ENCODE data around the gene FCAMR.
"Not testable (repeated sequence)": the region's sequence is repeated elsewhere in the genome, so short reads cannot be mapped to it uniquely, and the experiment has no call there.

The FCAMR gene

GRCh38 chr1:206935491-206936067, 34.7 kb downstream of the FCAMR start:
- no peak for DNase-seq (ENCODE audit: low read depth)

- DNase-seq (ENCODE audit: low read depth), result no peak
These were observed 36.8 kb downstream of the FCAMR start for GRCh38 chr1:206933333-206933945.

- no peak for DNase-seq (ENCODE audit: low read depth)
These were observed 38.1 kb downstream of the FCAMR start for GRCh38 chr1:206932177-206932576.

GRCh38 chr1:206931709-206932108, 38.6 kb downstream of the FCAMR start:
- no peak for DNase-seq (ENCODE audit: low read depth)

- DNase-seq (ENCODE audit: low read depth), result no peak
These were observed 40.0 kb downstream of the FCAMR start for GRCh38 chr1:206930210-206930798.

GRCh38 chr1:206929524-206929923, 40.7 kb downstream of the FCAMR start:
- no peak for DNase-seq (ENCODE audit: low read depth)

GRCh38 chr1:206926286-206926685, 44.0 kb downstream of the FCAMR start:
- no peak for DNase-seq (ENCODE audit: low read depth)

- no peak for DNase-seq (ENCODE audit: low read depth)
These were observed 45.0 kb downstream of the FCAMR start for GRCh38 chr1:206925106-206925736.

GRCh38 chr1:206924592-206925105, 45.6 kb downstream of the FCAMR start:
- no peak for DNase-seq (ENCODE audit: low read depth)

- DNase-seq (ENCODE audit: low read depth), result not testable (repeated sequence)
These were observed 46.2 kb downstream of the FCAMR start for GRCh38 chr1:206923961-206924557.

- no peak for DNase-seq (ENCODE audit: low read depth)
These were observed 47.0 kb downstream of the FCAMR start for GRCh38 chr1:206923009-206923960.

- no peak for DNase-seq (ENCODE audit: low read depth)
These were observed 47.7 kb downstream of the FCAMR start for GRCh38 chr1:206922524-206922923.

GRCh38 chr1:206921772-206922265, 48.4 kb downstream of the FCAMR start, which contains the start of gene FCMR:
TSS of gene FCMR (minus strand) at chr1:206921941. CDS start at chr1:206921854, 87 bp downstream.
- DNase-seq (ENCODE audit: low read depth), result no peak

- DNase-seq (ENCODE audit: low read depth), result no peak
These were observed 52.2 kb downstream of the FCAMR start for GRCh38 chr1:206918076-206918475.

GRCh38 chr1:206916000-206916709, 54.1 kb downstream of the FCAMR start:
- no peak for DNase-seq (ENCODE audit: low read depth)

GRCh38 chr1:206915030-206915735, 55.1 kb downstream of the FCAMR start:
- DNase-seq (ENCODE audit: low read depth), result no peak

- DNase-seq (ENCODE audit: low read depth), result no peak
These were observed 56.3 kb downstream of the FCAMR start for GRCh38 chr1:206913766-206914537.

- no peak for DNase-seq (ENCODE audit: low read depth)
These were observed 57.7 kb downstream of the FCAMR start for GRCh38 chr1:206912445-206913095.

Measured in HS-27A (cell line).